T-cell (primary cell): ENCODE measurements around the gene PPM1N. TPM values are rescaled to one million over a fixed set of nuclear protein-coding genes. Genes with fewer than 3 reads are reported as not detected.
"Not testable (repeated sequence)": the region's sequence is repeated elsewhere in the genome, so short reads cannot be mapped to it uniquely, and the experiment has no call there.

Source experiments
- ATAC-seq, 4 experiments: fragments of 200-7000 bp in 3 of 4; fragments of 150-1000 bp in 1 of 4; cut with Tn5 transposase; replicated peaks in 1 of 4; 1 replicate in 3 of 4; 2 replicates in 1 of 4; pipeline ENCODE4 v1.10.0; 2021; ENCODE audit warnings: moderate library complexity in 3 of 4, mild to moderate bottlenecking in 2 of 4, moderate number of reproducible peaks in 1 of 4
- CTCF ChIA-PET, 2 donors: fragments of 300-600 bp; sonication (Branson Sonifier 250); formaldehyde crosslinking; loops; one replicate each; lab custom pipeline; 2022; ENCODE audit warnings: antibody characterized with exemption in 2 of 2; lab: Charles Lee
- POLR2A ChIA-PET, 2 donors: fragments of 300-600 bp; sonication (Branson Sonifier 250); formaldehyde crosslinking; loops; one replicate each; lab custom pipeline; 2022; ENCODE audit warnings: antibody characterized with exemption in 2 of 2; lab: Charles Lee
- DNase-seq, 35 experiments: peaks; one replicate each; pipeline versions ENCODE4 v3.0.0 to v3.0.0-alpha.2; 2013 to 2023
- H3K27ac ChIP-seq: one replicate; pipeline ENCODE4 v1.5.1; 2013; ENCODE audit warnings: low read length
- H3K27me3 ChIP-seq, 2 experiments: replicated peaks in 1 of 2; 1 replicate in 1 of 2; 2 replicates in 1 of 2; pipeline versions ENCODE4 v1.6.1 to v1.7.0; 2013; ENCODE audit warnings: low read length in 1 of 2, mixed read lengths in 1 of 2; ENCODE audit not compliant: control insufficient read depth in 2 of 2, insufficient read depth in 2 of 2; ENCODE audit errors: extremely low read depth in 1 of 2
- H3K36me3 ChIP-seq, 2 donors: 1 replicate in 1 of 2; 2 replicates in 1 of 2; pipeline versions ENCODE4 v1.6.1 to v1.7.0; 2013; ENCODE audit warnings: low read length in 1 of 2; ENCODE audit not compliant: control insufficient read depth in 2 of 2, insufficient read depth in 1 of 2; ENCODE audit errors: extremely low read depth in 1 of 2
- H3K4me1 ChIP-seq, 2 experiments: 1 replicate in 1 of 2; 2 replicates in 1 of 2; pipeline versions ENCODE4 v1.6.1 to v1.7.0; 2013; ENCODE audit warnings: low read length in 2 of 2, mixed read lengths in 1 of 2; ENCODE audit not compliant: insufficient read depth in 2 of 2, control insufficient read depth in 1 of 2; ENCODE audit errors: extremely low read depth in 1 of 2
- H3K4me3 ChIP-seq, 2 donors: 1 replicate in 1 of 2; 2 replicates in 1 of 2; pipeline versions ENCODE4 v1.5.1 to v1.7.0; 2013; ENCODE audit warnings: mild to moderate bottlenecking in 2 of 2, low read length in 1 of 2, moderate library complexity in 1 of 2; ENCODE audit not compliant: control insufficient read depth in 1 of 2; ENCODE audit errors: extremely low read depth in 1 of 2
- H3K9me3 ChIP-seq: 2 replicates; pipeline ENCODE4 v1.7.0; 2013
- H3K27ac Mint-ChIP-seq, 2 donors: one replicate each; pipeline ENCODE4 v1.8.0; 2020 to 2021; ENCODE audit warnings: mild to moderate bottlenecking in 2 of 2, mixed read lengths in 2 of 2
- H3K27me3 Mint-ChIP-seq, 2 donors: one replicate each; pipeline ENCODE4 v1.8.0; 2021 to 2022; ENCODE audit warnings: mixed read lengths in 2 of 2
- H3K36me3 Mint-ChIP-seq: one replicate; pipeline ENCODE4 v1.8.0; 2021; ENCODE audit warnings: mixed read lengths
- H3K4me1 Mint-ChIP-seq, 3 donors: one replicate each; pipeline ENCODE4 v1.8.0; 2020 to 2022; ENCODE audit warnings: mixed read lengths in 3 of 3, mild to moderate bottlenecking in 1 of 3
- H3K4me3 Mint-ChIP-seq, 3 donors: one replicate each; pipeline ENCODE4 v1.8.0; 2020 to 2022; ENCODE audit warnings: mild to moderate bottlenecking in 3 of 3, mixed read lengths in 3 of 3, moderate library complexity in 3 of 3
- H3K9me3 Mint-ChIP-seq, 3 donors: one replicate each; pipeline ENCODE4 v1.8.0; 2020 to 2022; ENCODE audit warnings: mixed read lengths in 3 of 3
- WGBS: methylation state at CpG from one replicate; pipeline ENCODE4 v1.1.5; 2013; ENCODE audit warnings: missing lambda C conversion rate; ENCODE audit not compliant: insufficient coverage; 5-methylcytosine and 5-hydroxymethylcytosine counted together
- total RNA-seq, 35 experiments: library from RNA in 6 of 35; stranded (reverse) in 6 of 35; fragments of 120-200 nt in 1 of 35; gene quantifications; one replicate each; pipeline versions ENCODE4 v1.2.1 to v1.2.4 and lab custom pipeline; 2013 to 2026

PPM1N gene
- total RNA-seq, 5 donors from 2014 or later (not counting 1 experiment from before 2014, with no cell fraction given), result 5.6 to 14.6 (median 10.0) TPM

GRCh38 chr19:45507872-45508416 lies 9.7 kb downstream of the PPM1N start:
- WGBS, result 0% methylated on average over 11 of the region's 22 CpGs
- Mint-ChIP-seq H3K27me3 (no peaks in the 10 kb centered on the region), H3K36me3 (no peaks in the 10 kb centered on the region), H3K9me3 (no peaks in the 10 kb centered on the region), H3K4me1 (peaks cover 46 to 53% (median 46%) of the 10 kb centered on the region in 3 donors), H3K4me3 (peak overlapping the region; percentile 86 to 90 (median 89)), H3K27ac (peak overlapping the region; percentile 69 to 79)
- peak overlapping the region; percentile 84 to 96 for H3K4me3 ChIP-seq
- CTCF ChIA-PET, result no interaction called here
- POLR2A ChIA-PET, result interaction anchor here in 1 of 2 donors (0.6 kb wide), 1 partner anchor 1596 kb away, joined by 4 read pairs; no protein-coding TSS in a partner anchor
- ATAC-seq, result no peak
- DNase-seq, result no peak
- H3K36me3 ChIP-seq, result no peaks in the 10 kb centered on the region
- H3K4me1 ChIP-seq, result peaks cover 12 to 62% of the 10 kb centered on the region in 2 experiments
- peak overlapping the region; percentile 64 for H3K27ac ChIP-seq
- no peaks in the 10 kb centered on the region for H3K9me3 ChIP-seq
- H3K27me3 ChIP-seq, result no peaks in the 10 kb centered on the region

GRCh38 chr19:45508417-45508860 lies 10.2 kb downstream of the PPM1N start:
- Histone ChIP-seq H3K27ac (peak overlapping the region; percentile 75), H3K4me3 (peak overlapping the region; percentile 84 to 96), H3K27me3 (no peaks in the 10 kb centered on the region), H3K4me1 (peaks cover 12 to 67% of the 10 kb centered on the region in 2 experiments), H3K9me3 (no peaks in the 10 kb centered on the region), H3K36me3 (no peaks in the 10 kb centered on the region)
- H3K36me3 Mint-ChIP-seq, result no peaks in the 10 kb centered on the region
- H3K27ac Mint-ChIP-seq, result peak overlapping the region; percentile 69 to 95
- peak overlapping the region; percentile 86 to 90 (median 89) for H3K4me3 Mint-ChIP-seq
- no peaks in the 10 kb centered on the region for H3K9me3 Mint-ChIP-seq
- WGBS, result 0% methylated on average over 7 of the region's 26 CpGs
- H3K27me3 Mint-ChIP-seq, result no peaks in the 10 kb centered on the region
- POLR2A ChIA-PET, result interaction anchor here in 1 of 2 donors (0.6 kb wide), 1 partner anchor 1595 kb away, joined by 4 read pairs; no protein-coding TSS in a partner anchor
- H3K4me1 Mint-ChIP-seq, result peaks cover 48 to 58% (median 51%) of the 10 kb centered on the region in 3 donors
- CTCF ChIA-PET, result no interaction called here
- peak in 6 of 35 experiments; percentile 14 to 54 (median 35) for DNase-seq
- ATAC-seq, result no peak

- ChIA-PET CTCF (interaction anchor here in 1 of 2 donors (0.7 kb wide), 1 partner anchor 8 kb away, joined by 3 read pairs; no protein-coding TSS in a partner anchor), POLR2A (no interaction called here)
- Histone ChIP-seq H3K9me3 (no peaks in the 10 kb centered on the region), H3K4me1 (peaks cover 14 to 73% of the 10 kb centered on the region in 2 experiments), H3K4me3 (peak overlapping the region; percentile 84 to 96), H3K27ac (peak overlapping the region; percentile 75), H3K27me3 (no peaks in the 10 kb centered on the region), H3K36me3 (peaks cover 0 to 2% of the 10 kb centered on the region in 2 donors)
- Mint-ChIP-seq H3K36me3 (no peaks in the 10 kb centered on the region), H3K27ac (peak overlapping the region; percentile 88 to 95), H3K9me3 (no peaks in the 10 kb centered on the region), H3K27me3 (no peaks in the 10 kb centered on the region), H3K4me1 (peaks cover 54 to 64% (median 57%) of the 10 kb centered on the region in 3 donors), H3K4me3 (peak overlapping the region; percentile 86 to 90 (median 89))
- 0% methylated on average over 2 of the region's 28 CpGs for WGBS
- DNase-seq (peak in 2 of 35 experiments; percentile 24 to 37), ATAC-seq (no peak)
Measured at GRCh38 chr19:45508861-45509691, 10.8 kb downstream of the PPM1N start.

GRCh38 chr19:45509692-45510015 lies 11.4 kb downstream of the PPM1N start:
- WGBS, result 33% methylated on average over 1 of the region's 3 CpGs
- Mint-ChIP-seq H3K4me1 (peaks cover 57 to 68% (median 62%) of the 10 kb centered on the region in 3 donors), H3K27ac (peak overlapping the region; percentile 83 to 88), H3K36me3 (no peaks in the 10 kb centered on the region), H3K9me3 (no peaks in the 10 kb centered on the region), H3K27me3 (no peaks in the 10 kb centered on the region), H3K4me3 (peak overlapping the region; percentile 86 to 90 (median 89))
- Histone ChIP-seq H3K27ac (peak overlapping the region; percentile 75), H3K27me3 (no peaks in the 10 kb centered on the region), H3K4me3 (peak overlapping the region; percentile 55 to 84), H3K4me1 (peaks cover 20 to 79% of the 10 kb centered on the region in 2 experiments), H3K9me3 (no peaks in the 10 kb centered on the region), H3K36me3 (peaks cover 0 to 3% of the 10 kb centered on the region in 2 donors)
- ChIA-PET POLR2A (no interaction called here), CTCF (interaction anchor here in 1 of 2 donors (0.7 to 0.9 kb wide), 2 partner anchors 9 to 133 kb away, joined by 3 read pairs; no protein-coding TSS in a partner anchor)
- DNase-seq (no peak), ATAC-seq (no peak)

- H3K9me3 ChIP-seq, H3K36me3 Mint-ChIP-seq, POLR2A ChIA-PET, H3K27me3 ChIP-seq, H3K9me3 Mint-ChIP-seq, H3K4me3 ChIP-seq, H3K36me3 ChIP-seq, H3K27me3 Mint-ChIP-seq, ATAC-seq, H3K27ac ChIP-seq, DNase-seq: not testable (repeated sequence)
- H3K4me3 Mint-ChIP-seq, result peak overlapping the region; percentile 86 to 90 (median 89)
- H3K4me1 Mint-ChIP-seq, result peaks cover 60 to 69% (median 67%) of the 10 kb centered on the region in 3 donors
- CTCF ChIA-PET, result interaction anchor here in 1 of 2 donors (0.9 kb wide), 1 partner anchor 132 kb away, joined by 3 read pairs; no protein-coding TSS in a partner anchor
- WGBS, result 81% methylated on average over 4 of the region's 11 CpGs
- peak overlapping the region in 1 of 2 donors; percentile 88 for H3K27ac Mint-ChIP-seq
- H3K4me1 ChIP-seq, result peaks cover 27 to 84% of the 10 kb centered on the region in 2 experiments
Measured at GRCh38 chr19:45510352-45510751, 12.1 kb downstream of the PPM1N start.

GRCh38 chr19:45511074-45511473 lies 12.8 kb downstream of the PPM1N start:
- 100% methylated on average over 2 of the region's 5 CpGs for WGBS
- no peak for ATAC-seq
- peak overlapping the region; percentile 61 to 79 for H3K27ac Mint-ChIP-seq
- H3K4me1 ChIP-seq, result peaks cover 26 to 84% of the 10 kb centered on the region in 2 experiments
- H3K27me3 Mint-ChIP-seq, result no peaks in the 10 kb centered on the region
- peaks cover 5 to 10% of the 10 kb centered on the region in 2 donors for H3K36me3 ChIP-seq
- no peaks in the 10 kb centered on the region for H3K9me3 Mint-ChIP-seq
- H3K4me3 ChIP-seq, result no peak overlapping the region
- POLR2A ChIA-PET, result no interaction called here
- no peaks in the 10 kb centered on the region for H3K27me3 ChIP-seq
- no peaks in the 10 kb centered on the region for H3K9me3 ChIP-seq
- H3K4me3 Mint-ChIP-seq, result peak overlapping the region in 1 of 3 donors; percentile 90
- H3K27ac ChIP-seq, result no peak overlapping the region
- CTCF ChIA-PET, result no interaction called here
- peaks cover 60 to 68% (median 64%) of the 10 kb centered on the region in 3 donors for H3K4me1 Mint-ChIP-seq
- no peaks in the 10 kb centered on the region for H3K36me3 Mint-ChIP-seq
- no peak for DNase-seq
